Glomerular visceral epithelial cell (primary cell): ENCODE measurements around the gene AGBL1.
"Not testable (repeated sequence)": the region's sequence is repeated elsewhere in the genome, so short reads cannot be mapped to it uniquely, and the experiment has no call there.

Experiments used
- DNase-seq: peaks from one replicate; pipeline ENCODE4 v3.0.0-alpha.2; 2016; ENCODE audit errors: extremely low spot score

Gene AGBL1

DNA sequence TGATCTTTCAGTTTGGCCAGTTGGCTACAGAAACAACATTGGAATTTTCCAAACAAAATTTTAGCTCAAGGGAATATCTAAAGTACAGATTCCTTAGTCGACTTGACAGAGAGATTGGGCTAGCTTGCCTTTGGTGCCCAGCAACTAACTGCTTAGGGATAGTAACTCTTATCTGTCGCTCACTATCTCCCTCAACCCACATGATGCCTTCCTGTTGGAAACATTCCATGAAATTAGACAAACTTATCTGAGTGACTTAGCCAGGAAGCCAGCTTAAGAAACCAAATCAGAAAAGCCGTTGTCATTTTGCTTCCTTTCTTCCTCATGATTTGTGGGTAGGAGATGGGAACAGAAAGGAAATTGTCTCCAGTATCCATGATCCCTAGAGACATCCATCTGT lies 791.2 kb downstream of the AGBL1 start:
- DNase-seq = no peak

DNA sequence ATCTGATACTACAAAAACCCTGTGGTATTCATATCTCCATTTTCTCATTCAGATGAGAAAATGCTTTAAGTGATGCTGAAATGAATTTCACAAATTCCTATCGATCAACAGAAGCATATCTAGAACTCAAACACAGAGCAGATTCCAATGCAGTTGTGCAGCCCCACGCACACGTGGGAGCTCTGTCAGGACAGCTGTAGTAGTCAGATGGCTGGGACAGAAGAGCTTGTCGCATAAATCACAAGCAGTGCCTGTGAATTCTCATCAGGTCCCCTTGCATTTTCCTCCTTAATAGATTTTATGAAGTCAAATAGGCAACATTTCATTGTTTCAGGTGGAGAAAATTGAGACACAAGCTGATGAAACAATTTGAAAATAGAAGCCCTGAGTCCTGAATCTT lies 792.3 kb downstream of the AGBL1 start:
- no peak for DNase-seq

DNA sequence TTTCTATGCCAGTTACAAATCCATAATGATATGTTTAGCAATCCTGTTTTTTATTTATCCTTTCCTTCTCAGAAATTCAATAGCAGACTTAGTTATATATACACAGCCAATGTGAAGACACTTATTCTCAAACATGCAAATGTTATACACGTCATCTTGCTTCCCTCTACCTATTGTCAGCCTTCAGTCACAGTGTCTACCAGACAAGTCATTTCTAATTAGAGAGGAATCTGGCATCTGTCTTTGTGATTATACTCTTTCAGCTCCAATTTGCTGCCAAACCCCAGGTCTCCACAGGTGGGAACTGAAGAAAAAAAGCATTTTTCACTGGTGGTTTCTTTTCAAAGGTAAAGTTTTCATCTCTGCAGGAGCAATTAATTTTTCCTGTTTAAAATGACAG lies 793.1 kb downstream of the AGBL1 start:
- no peak for DNase-seq

DNA sequence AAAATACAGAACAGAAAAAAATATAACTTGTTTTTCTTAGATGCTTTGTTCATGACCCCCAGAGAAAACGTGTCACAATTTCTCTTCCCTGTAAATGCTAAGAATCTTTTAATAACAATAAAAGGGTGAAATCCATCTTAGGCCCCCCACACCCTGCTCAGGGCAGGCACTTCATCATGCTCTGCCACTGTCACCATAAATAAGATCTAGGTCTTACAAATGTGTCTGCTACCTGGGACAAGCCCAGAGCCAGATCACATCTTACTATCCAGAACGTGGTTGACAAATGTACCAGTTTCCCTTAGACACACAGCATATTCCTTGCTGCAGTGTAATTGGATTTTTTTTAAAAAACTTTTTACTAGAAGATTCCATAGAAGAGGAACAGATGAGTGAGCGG lies 795.4 kb downstream of the AGBL1 start:
- no peak for DNase-seq

DNA sequence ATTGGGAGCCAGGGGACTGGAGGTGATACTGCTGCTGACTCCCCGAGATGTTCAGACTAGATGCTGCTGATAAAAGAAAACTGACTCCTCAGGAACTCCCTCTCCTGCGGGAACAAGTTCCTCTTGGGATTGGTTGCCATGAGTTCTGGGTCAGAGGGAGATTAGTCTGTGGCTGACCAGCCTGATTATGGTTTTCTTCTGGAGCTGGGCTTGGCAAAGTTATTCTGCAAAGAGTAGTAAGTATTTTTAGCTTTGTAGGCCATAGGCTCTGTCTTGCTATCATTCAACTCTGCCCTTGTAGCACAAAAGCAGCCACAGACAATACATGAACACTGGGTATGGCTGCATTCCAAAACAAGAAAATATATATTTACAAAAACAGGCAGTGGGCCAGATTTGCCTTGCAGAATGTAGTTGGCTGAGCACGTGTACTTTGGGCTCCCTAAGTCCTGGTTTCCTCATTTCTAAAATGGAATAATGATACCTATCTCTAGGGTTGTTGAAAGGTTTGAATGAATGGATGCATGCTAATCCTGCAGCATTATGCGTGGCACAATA lies 796.8 kb downstream of the AGBL1 start:
- DNase-seq = no peak

DNA sequence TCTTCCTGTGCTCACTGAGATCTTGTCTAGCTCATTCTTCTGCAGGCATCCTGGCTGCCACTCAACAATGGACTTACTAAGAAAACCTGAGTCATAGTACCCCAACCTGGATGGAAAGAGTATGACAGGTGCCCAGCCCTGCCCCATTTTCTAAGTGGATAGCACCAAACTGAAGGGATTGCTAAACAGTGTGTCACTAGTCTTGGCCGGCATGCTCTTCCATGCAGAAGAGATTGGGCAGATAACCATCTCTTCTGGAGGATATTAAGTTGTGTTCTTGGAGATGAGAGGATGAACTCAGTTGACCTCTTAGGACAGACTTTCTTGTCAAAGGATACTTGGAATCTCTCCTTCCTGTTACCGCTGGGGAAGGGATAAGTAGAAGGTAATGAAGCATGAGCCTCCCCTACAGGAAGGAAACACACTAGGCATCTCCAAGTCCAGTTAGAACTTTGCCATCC lies 797.5 kb downstream of the AGBL1 start:
- peak; percentile 69 for DNase-seq

DNA sequence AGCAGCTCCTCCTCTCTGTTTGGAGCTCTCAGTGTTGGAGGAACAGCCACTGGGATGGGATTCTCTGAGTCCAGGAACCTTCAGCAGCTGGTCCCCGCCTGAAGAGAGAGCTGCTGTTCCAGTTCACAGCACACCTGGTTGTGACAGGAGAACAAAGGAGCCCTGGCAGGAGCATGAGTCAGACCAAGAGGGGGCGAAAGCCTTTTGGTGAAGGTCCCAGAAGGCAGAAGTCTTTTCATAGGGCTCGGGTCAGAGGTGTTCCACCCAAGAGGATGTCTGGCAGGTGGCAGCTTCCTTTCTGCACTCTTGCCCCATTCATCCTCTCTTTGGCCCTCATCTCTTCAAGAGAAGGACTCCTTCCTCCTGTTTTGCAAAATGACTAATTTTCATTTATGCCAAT lies 799.2 kb downstream of the AGBL1 start:
- DNase-seq = not testable (repeated sequence)

DNA sequence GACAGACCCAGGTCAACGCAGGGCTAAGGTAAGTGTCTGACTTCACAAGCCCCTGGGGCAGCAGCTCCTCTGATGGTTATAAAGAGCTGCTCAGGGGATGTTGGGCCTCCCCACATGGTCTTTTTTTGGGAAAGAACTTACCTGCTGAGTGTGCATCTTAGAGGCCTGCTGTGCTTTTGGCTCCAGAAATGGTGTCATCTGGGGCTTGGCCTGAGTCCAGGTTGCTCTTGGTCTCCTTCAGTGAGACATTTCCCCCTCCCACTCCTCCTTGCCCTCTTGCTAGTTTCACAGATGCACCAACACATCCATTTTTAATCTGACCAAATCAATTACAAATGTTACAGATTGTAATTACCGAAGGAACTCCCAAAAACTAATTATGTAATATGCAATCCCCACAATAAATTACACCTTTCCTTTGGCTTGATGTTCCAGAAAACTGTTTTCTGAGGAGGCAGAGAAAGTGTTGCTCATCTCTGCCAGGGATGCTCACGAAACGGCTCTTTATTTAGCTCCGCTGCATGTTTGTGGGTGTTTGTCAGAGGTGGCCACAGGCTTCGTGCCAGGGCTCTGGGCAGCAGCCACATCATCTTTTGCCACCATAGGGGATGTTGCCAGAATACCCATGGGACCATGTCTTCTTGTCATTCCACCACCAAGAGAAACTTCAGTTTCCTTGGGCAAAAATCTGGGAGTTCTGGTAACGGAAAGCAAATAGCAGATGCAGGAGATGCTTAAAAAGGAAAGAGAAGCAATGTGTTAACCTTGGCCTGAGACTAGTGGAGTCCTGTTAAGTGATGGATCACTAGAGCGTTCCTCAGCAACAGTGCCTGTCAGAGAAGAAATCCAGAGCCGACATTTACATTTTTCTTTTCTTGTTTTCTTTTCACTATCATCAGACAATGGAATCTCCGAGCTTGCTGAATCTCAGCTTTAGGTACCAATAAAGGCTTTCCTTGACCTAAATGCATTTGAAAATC lies 799.9 kb downstream of the AGBL1 start:
- DNase-seq = no peak

DNA sequence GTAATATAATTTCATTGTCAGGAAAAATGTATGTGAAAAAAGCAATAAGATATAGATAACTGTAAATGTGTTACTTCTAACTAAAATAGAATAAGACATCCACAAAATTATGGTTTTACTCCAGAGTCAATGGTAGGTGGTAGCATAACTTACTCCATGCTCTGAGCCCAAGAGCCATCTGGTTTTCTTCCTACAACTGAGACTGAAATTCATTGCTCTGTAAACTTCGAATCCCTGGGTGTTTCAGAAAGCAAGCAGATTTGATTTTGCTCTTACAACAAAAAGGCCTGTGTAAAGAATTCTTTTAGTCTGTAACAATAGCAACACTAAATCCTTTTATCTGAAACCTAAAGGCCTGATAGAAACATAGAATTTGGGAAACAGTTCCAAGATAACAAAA lies 805.9 kb downstream of the AGBL1 start:
- no peak for DNase-seq

DNA sequence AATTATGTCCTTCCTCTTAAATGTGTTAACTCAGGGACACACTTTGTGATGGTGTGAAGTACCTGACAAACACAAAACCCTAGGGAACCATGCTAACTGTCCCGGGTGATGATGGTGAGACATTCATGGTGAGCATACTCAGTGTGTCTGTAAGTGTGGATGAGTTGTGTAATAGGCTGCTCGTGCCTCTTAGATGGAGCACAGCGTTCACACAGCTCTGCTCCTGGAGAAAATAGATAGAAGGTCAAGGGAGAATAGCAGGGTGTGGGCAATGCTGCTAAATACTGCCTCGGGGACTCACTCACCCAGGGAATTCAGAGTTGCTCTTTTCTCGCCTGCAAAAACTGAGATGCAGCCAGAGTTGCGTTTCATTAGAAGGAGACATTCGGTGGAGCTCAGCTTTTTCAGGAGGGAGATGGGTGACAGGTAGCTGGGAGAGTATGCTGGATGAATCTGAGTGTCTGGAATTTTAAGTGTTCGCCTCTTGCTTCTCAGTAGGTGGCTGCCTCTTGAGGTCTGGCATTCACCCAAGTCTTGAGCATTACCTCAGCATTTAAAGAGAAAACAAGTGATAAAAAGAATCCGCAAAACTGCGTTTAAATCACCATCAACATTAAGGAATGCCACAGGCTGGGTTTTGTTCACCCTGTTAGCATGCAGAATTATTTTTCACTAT lies 813.2 kb downstream of the AGBL1 start:
- DNase-seq = peak; percentile 93

DNA sequence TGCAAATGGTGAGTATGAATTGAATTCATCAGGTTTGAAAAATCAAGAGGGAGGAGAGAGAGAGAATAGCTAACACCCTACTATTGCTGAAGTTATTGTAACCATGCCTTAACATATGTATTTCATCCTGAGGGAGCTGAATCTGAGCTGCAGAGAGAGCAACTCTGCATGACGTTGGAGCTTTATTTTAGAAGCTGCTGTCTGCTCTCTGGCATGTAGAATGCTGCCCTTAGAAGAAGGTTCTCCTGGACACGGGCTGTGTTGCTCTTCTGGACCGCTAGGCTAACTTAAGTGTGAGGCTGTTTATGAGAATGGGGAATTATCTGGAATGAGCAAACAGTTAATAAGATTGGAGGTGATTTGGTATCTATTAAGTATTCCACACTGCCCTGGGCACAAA lies 814.6 kb downstream of the AGBL1 start:
- DNase-seq = no peak

DNA sequence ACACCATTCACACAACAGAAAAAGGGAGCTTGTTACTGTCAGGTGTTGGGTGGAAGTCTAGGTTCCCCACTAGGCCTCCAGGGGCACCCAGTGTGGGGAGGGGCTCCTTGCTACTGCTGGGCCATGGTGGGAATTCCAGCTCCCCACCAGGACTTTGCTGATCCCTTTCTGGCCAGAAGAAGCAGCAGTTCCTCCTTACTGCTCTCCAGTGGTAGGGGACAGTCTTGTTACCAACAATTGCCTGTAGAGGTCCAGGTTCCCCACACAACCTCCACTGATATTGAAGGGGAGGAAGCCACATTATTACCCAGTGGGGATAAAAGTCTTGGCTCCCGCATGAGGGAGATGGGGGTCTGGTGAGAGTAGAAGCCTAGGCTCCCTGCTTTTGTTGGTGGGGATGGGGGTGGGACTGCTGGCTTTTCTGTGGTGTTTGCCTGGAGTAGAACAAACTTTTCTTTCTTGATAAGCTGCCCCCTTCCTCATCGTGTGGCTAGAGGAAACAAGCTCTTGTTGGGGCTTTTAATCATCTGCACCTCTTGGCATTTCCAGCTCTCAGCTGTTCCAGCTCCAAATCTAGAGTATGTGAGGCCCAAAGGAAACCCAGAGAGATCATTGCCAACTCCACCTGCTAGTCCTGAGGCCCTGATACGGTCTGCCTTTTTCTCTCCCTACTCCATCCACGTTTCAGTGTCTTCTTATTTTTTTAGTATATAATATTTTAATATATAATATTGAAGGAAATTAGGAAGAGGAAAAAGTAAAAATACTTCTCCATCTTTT lies 824.2 kb downstream of the AGBL1 start:
- DNase-seq = no peak

DNA sequence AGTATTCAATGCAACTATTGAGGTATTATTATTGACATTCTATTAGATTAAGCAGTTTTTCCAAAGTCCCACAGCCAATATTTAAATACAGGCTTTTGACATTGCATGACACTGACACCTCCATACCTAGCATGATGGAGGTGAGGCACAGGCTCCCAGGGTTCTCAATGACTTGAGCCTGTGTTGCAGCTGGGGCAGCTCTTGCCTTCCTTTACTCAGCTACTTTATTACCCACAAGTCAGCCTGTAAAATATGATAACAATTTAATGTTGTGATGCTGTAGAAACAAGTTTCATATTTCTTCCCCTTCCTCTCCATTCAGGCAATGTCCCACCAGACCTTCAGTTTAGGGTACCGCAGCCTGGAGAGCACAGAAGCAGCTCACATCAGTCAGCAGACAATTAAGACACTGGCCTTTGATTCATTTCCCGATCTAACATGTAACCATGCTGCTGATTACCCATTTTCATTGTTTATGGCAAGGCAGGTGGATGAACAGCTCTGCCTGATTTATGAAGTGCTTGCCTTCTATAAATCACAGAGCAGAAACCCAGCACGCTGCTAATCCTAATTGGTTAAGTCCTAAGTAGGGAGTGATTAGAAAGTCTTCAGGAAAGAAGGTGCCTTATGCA lies 826.1 kb downstream of the AGBL1 start:
- no peak for DNase-seq

DNA sequence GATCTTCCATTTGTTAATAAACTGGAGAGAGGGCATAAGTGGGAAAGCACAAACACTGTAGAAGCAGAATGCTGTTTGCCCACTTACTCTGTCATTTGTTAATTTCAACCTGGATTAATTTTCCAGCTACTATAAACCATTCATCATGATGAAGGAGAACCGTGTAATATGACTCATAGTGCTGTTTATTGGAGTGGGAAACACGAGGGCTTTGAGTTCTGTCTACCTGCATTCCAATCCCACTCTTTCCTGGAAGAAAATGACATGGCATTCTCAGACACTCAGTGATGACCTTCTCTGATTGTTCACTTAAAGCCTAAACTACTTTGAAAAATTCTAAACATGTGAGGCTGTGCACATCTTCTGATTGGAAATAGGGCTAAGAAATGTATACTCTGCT lies 826.7 kb downstream of the AGBL1 start:
- DNase-seq = peak; percentile 20

DNA sequence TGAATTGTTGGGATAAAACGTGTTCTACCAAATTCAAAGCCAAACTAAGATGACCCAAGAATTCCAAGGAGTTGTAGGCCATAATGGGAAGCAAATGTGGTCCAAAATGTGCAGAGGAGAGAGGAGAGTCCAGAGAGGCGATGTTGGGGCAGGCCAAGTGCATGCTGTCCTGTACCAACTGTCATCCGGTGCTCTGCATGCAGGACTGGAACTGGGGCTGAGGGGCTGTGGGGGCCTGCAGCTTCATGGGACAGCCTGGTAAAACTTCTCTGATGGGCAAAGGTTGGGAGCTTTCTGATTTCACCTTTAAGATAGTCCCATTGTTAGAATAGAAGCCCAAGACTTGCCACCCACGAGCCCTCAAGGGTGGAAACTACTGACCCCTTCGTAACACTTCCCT lies 831.4 kb downstream of the AGBL1 start:
- no peak for DNase-seq

DNA sequence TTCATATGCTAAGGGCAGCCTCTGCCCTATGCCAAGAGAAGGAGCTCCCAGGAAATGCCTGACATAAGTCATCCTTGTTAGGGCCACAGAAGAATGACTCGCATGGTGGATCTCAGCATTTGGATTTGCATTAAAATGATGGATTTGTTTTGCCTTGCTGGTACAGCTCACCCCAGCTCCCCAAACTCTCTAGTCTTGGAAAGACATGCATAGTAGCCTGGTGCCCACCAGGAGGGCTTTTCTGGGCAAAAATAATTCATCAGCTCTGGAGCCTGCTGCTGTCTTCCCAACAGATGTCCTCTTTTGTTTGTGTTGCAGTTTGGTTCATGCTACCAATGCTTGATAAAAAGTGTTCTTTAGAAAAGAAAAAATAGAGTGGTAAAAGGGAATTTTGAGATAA lies 833.0 kb downstream of the AGBL1 start:
- DNase-seq = no peak

DNA sequence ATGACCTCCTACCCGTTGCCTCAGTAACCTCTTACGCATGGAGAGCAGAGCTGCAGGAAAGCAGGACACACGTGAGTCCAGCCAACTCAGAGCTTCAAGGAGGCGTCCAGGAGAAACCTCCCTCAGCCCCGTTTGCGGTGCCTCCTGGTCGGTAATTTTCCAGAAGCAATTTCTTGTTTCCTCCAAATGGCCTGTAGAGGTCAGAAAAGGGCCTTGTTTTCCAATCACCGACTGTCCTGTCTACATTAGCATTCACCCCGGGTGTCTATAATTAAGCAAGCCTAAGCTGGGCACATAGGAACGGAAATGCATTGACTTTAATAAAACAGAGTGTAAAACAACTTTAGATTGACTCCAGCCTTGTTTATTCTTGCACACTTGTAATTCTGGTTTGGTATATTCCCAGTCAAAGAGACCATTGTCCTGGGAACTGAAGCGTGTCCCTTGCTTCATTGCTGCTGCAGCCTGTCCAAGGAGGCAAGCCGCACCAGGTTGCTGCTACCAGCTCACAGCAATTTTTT lies 836.2 kb downstream of the AGBL1 start:
- DNase-seq = peak; percentile 68

DNA sequence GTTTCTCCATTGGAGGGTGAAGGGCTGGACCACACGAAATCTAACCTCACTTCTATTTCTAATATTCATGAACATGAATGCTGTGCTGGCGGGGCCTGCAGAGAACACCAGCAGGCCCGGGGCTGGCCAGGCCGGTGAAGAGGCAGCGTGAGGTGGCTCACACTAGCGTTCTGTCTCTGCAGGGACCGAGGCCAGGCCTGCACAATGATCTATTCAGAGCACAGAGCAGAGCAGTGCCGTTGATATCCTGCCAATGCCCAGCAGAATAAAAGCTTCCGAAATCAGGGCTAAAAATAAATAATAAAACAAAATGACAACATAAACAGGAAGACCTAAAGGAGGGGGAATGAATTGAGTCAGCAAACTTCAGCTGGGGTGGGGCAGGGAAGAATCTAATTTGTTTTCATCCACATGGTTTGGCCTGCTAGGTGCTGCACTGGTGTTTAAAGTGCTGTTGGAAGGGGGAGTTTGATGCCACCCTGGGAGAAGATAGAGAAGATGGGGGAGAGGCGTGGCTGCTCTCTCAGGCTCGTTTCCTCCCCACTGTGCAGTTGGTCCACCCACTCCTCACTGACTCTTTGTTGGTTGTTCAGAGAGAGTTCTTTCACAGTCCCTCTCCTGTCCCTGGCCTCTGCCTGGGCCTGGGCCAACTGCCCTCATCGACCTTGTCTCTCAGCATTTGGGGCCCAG lies 837.1 kb downstream of the AGBL1 start:
- no peak for DNase-seq

DNA sequence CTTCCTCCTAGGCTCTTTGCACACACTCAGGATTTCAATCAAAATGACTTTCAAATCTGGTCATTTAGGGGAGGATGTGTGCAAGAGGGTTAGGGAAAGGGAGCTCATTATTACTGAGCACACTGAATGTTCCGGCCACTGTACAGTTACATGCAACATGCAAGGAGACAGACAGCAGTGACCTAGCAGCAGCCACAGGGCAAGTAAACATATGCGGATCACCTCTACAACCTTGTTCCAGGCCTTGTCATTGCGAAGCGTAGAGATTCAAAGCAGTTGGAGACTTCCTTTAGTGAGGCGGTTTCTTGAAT lies 837.6 kb downstream of the AGBL1 start:
- DNase-seq = no peak

DNA sequence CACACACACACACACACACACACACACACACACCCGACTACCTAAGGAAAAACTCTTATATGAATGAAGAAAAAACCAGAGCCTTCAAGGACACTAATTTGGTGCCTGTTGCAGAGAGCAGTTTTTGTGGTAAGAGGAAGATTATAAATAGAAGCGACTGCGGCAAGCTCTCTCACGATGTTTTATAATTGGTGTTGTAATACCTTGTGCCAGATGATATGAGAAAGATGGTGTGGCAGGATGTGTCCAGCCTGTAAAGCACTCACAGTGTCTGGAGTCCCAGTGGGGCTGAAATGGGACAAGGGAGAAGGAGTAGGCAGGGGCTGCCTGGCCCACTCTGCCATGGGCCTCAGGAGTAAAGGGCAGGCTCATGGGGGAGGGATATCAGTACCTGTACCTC lies 839.9 kb downstream of the AGBL1 start:
- no peak for DNase-seq

DNA sequence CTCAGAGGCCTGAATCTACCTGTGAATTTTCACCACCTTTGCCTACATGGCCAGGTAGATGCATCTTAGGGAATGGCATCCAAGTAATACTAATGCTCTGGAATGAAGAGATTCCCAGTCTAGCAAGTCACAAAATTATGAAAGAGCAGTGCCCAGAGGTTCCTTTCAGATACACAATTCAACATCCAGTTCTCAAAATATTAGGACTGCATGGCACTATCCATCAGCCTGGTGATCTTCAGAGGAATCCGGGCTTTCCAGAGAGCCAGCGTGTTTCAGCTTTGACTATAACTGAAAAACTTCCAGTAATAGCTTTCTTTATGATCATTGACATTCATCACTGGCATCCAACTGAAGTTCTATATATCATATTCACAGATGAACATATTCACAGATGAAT lies 849.8 kb downstream of the AGBL1 start:
- no peak for DNase-seq
